Adipose tissue (tissue), 3 donors: ENCODE results near the gene ANKRD28. TPM values are rescaled to one million over a fixed set of nuclear protein-coding genes. Genes with fewer than 3 reads are reported as not detected.
"Not testable (repeated sequence)": the region's sequence is repeated elsewhere in the genome, so short reads cannot be mapped to it uniquely, and the experiment has no call there.

ENCODE experiments used
- H3K27ac ChIP-seq: one replicate; pipeline ENCODE4 v1.5.1; 2013; ENCODE audit warnings: low read depth, low read length
- WGBS, 3 donors: extraction: QIAGEN DNeasy Blood & Tissue Kit; methylation state at CpG; one replicate each; pipeline ENCODE4 v1.1.7; 2013; 5-methylcytosine and 5-hydroxymethylcytosine counted together
- polyA plus RNA-seq, 3 donors: library from polyadenylated mRNA; stranded (reverse); fragments of 200-250 nt; gene quantifications; one replicate each; pipeline ENCODE4 v1.2.3, GENCODE V29; 2013
- donor health status: healthy with polysubstance abuse.
- donor health status: Bipolar disorder and iron deficiency.
- donor health status: healthy.

Gene ANKRD28
- polyA plus RNA-seq, 3 donors = 8.9 to 15.6 (median 10.9) TPM

DNA sequence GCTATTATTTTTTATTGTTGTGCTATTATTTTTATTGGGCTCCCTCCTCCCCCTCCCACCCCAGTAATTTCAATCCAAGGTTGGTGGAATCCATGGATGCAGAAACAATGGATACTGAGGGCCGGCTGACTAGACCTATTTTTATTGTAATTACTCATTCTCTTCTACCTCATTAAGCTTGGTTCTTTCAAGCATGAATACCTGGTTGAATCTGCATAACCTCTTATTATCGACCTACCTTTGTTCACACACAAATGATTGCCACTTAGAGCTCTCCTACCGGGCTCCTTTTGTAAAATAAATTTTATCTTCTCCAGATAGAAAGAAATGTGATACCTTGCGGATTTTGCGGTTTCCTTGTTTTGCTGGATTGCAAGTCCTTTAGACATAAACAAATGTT is 164.6 kb downstream of the ANKRD28 start:
- no peak overlapping the region for H3K27ac ChIP-seq
- 68 to 92% (median 87%) methylated on average over 5 of the region's 5 CpGs for WGBS, 3 donors

DNA sequence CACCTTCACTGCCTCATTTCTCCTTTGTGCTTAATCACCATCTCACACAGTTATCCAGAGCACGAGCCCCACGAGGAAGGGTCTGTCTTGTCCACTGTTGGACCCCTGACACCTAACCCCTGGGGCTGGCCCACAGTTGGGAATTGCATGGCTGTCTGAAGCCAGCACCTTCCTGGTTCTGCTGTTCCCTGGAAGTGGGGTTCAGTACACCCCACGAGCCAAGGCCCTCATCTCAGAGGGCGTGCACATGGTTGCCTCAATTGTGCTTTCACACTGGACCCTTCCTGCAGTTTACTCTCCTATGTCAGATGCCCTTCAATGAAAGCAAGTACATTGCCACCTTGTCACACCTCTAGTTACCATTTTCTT is 165.6 kb downstream of the ANKRD28 start:
- H3K27ac ChIP-seq = no peak overlapping the region
- WGBS, 3 donors = 95 to 97% (median 96%) methylated on average over 4 of the region's 4 CpGs

GRCh38 chr3:15631426-15632211 is 166.2 kb downstream of the ANKRD28 start:
- WGBS, 3 donors = 86 to 88% (median 86%) methylated on average over 12 of the region's 12 CpGs
- H3K27ac ChIP-seq = no peak overlapping the region

DNA sequence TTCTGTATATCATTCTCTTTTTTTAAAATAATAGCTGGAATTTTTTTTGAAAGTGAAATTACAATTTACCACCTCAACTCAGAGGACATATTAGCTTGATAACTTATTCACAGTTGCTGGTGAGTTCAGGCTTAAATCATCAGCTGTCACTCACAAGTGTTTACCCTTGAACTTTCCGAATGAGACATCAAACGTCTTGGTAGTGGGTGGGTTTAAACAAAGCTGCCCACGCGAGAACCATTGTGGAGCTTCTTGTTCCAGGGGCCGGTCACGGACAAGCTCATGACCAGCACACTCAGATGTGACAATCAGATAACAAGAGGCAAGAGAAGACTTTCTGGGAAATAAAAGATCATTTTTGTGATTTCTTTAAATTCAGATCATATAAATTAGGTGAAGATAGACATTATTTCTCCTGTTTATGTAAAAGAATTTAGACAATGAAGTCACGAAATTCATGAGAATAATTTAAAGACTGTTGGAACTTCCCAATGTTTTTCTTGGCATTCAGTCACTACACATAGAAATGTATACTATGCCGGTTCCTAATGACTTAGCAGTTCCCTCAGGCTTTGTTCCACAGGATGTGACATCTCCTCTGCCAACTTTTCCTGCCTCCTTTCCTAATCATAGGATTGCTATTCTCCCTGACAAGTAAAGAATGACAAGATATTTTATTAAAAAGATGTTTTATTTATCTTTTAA is 167.0 kb downstream of the ANKRD28 start:
- H3K27ac ChIP-seq = no peak overlapping the region
- 16 to 27% (median 27%) methylated on average over 8 of the region's 8 CpGs for WGBS, 3 donors

DNA sequence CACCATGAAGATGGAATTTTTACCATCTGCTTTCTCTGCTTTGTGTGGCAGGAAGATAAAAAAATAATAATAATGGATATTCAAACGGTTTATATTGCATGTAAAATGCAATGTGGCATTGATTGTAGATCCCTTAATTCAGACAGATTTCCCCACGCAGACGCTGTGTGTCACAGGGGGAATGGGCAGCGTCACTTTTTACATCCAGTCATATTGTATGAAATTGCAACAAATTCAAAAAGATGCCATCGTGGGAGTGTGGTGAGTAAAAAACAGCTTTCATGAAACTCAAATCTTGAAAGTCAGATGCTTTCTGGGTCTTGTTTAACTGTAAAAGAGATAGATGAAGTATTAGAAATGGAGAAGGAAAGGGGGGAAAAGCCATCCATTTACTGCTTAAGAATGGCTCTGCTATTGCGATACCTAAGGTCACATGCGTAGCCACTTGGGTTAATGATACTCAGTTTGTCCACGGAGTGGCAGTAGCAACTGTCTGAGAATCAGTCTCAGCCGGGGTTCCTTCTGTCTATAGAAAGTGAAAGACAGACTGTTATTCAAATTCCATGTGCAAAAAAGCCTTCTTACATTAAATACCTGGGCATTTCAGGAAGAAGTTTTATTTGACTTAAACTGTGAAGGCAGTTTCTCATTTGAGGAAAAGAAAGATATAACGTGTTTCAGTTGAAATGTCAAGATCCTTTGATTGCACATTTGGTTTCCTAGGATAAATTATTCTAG is 167.8 kb downstream of the ANKRD28 start:
- WGBS, 3 donors = 34 to 42% (median 40%) methylated on average over 10 of the region's 10 CpGs
- H3K27ac ChIP-seq = no peak overlapping the region

- no peak overlapping the region for H3K27ac ChIP-seq
These were observed 168.8 kb downstream of the ANKRD28 start for GRCh38 chr3:15628967-15629366.

DNA sequence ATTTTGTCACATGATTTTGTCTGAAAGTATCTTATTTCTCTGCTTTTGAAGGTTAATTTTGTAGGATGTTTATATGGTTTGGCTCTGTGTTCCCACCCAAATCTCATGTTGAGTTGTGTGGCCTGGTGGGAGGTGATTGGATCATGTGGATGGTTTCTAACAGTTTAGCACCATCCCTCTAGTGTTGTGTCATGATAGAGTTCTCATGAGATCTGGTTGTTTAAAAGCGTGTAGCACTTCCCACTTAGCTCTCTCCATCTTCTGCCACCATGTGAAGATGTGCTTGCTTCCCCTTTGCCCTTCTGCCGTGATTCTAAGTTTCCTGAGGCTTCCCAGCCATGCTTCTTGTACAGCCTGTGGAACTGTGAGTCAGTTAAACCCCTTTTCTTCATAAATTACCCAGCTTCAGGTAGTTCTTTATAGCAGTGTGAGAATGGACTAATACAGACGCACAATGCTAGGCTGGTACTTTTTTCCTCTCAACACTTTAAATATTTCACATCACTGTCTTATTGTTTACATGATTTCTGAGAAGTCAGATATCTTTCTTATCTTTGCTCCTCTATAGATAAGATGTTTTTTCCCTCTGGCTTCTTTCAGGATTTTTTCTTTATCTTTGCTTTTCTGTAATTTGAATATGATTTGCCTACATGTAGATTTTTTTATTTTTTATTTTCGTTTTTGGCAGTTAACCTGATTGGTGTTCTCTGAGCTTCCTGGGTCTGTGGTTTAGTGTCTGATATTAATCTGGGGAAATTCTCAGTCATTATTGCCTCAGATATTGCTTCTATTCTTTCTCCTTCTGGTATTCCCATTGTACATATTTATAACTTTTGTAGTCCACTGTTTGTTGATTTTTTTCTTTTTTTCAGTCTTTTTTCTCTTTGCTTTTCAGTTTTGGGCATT is 174.0 kb downstream of the ANKRD28 start:
- whole genome bisulfite sequencing, 3 donors = 68 to 75% (median 69%) methylated on average over 4 of the region's 4 CpGs

GRCh38 chr3:15619659-15620464 is 177.9 kb downstream of the ANKRD28 start:
- WGBS, 3 donors = 89 to 97% (median 93%) methylated on average over 8 of the region's 8 CpGs

More for the DNA sequence above, 174.0 kb downstream of the ANKRD28 start:
- H3K27ac ChIP-seq = no peak overlapping the region

More at GRCh38 chr3:15619659-15620464, 177.9 kb downstream of the ANKRD28 start:
- H3K27ac ChIP-seq = not testable (repeated sequence)

Other genes with a start within 250 kb of the ANKRD28 start
- gene HACL1, start 196.4 kb downstream of the ANKRD28 start, polyA plus RNA-seq = 10 to 100 TPM; 11.4 to 20.8 (median 14.3) TPM
- gene BTD, start 196.2 kb downstream of the ANKRD28 start, polyA plus RNA-seq = 10 to 100 TPM in 2 of 3 donors, 1 to 10 TPM in 1; 6.5 to 45.0 (median 21.6) TPM